Measurements from ENCODE around the gene PCNX3.
A peak's percentile ranks its signal among the peaks of the same experiment; 100 is the strongest.
"Not testable (repeated sequence)": the region's sequence is repeated elsewhere in the genome, so short reads cannot be mapped to it uniquely, and the experiment has no call there.

PCNX3 gene

DNA sequence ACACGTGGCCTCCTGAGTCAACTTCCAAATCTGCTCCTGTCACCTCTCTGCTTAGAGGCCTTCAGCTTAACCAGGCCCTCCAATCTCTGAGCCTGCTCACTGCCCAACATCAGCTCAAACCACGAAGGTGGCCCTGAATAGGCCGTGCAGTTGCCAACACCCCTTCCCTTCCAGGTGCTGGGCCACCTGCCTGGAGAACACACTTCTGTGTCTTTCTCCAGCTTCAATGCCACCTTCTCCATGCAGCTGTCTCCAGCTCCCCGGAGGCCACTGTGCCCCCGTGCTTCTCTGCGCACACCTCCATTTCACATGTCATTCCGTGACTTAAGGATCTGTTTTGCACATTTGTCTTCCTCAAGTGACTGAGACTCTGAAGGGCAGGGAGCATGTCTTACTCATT is 41.9 kb downstream of the PCNX3 start:
- DNase-seq: no peak

DNA sequence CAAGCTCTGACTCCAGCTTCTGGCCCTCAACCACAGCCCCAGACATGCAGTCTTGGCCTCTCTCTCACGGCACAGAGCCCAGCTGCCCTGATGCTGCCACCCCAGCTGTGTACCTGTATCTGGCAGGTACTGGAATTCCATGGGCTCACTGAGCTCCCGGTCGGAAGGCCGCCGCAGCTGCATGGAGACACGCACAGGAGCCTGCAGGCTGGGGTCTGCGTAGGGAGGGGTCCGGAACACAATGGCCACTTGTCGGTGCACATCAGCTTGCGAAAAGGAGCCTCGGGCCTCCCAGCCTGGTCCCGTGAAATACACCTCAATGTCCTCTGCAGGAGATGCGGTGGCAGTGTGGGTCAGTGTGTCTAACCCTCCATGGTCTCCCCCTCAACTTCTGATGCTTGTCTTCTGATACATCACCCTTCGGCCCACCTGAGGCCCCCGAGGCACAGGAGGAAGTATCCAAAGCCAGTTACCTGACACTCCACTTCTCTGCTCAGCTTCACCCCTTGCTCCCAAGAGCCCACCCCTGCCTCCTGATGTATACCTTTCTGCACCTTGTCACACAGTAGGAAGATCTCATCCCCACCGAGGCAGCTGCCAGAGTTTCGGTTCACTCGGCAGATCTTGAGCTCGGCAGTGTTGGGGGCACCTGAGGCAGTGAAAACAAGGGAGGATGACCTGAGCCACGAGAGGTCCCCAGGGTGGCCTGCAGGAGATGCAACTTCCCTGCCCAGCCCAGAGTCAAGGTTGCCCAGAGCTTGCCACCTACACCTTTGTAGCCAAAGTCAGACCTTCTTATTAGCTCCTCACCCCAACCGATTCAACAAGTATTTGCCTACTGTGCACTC is 42.8 kb downstream of the PCNX3 start:
- no peak for DNase-seq

DNA sequence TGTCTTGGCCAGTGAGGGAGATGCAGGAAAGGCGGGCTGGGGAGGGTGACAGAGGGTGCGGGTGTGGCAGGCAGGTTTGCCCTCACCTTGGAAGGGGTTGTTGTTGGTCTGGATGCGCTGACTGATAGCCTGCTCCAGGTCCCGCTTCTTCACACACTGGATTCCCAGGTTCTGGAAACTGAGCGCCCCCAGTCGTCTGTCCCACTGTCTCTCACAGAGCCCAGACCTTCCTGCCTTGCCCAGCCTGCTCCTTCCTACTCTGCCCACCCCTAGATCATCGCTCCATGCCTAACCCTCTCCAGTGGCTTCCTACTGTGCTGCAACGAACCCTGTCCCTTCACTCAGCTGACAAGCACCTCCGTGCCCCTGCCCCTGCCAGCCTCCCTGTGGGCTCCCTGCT is 44.5 kb downstream of the PCNX3 start:
- DNase-seq: no peak

DNA sequence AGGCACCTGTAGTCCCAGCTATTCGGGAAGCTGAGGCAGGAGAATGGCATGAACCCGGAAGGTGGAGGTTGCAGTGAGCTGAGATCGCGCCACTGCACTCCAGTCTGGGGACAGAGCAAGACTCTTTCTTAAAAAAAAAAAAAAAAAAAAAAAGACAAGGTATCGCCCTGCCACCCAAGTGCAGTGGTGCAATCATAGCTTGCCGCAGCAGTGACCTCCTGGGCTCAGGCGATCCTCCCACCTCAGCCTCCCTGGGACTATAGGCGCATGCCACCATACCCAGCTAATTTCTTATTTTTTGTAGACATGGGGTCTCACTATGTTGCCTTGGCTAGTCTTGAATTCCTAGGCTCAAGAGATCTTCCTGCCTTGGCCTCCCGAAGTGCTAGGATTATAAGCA is 45.3 kb downstream of the PCNX3 start:
- not testable (repeated sequence) for DNase-seq

DNA sequence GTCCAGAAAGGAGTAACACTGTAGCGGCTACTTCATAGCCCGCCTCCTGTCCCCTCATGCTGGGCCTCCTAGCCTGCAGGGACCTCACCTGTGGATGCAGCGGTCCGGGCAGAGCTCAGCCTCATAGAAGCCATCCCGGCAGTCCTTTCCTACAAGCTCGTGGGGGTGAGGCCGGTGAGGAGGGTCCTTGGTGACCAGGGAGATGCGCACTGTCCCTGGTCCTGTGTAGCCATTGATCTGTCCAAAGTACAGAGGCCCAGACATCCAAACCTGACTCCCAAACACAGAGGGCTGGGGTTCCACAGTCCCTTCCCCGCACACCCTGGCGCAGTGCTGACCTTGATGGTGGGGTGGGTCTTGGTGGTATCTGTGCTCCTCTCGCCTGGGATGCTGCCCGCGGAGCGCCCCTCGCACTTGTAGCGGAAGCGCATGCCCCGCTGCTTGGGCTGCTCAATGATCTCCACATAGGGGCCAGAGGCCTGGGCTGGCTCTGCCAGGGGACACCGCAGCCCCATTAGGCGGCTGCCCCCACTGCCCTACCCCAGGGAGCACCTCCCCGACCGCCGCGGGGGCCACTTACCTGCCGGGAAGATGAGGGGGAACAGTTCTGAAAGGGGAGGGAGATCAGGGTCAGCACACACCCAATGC is 46.1 kb downstream of the PCNX3 start:
- DNase-seq: no peak

DNA sequence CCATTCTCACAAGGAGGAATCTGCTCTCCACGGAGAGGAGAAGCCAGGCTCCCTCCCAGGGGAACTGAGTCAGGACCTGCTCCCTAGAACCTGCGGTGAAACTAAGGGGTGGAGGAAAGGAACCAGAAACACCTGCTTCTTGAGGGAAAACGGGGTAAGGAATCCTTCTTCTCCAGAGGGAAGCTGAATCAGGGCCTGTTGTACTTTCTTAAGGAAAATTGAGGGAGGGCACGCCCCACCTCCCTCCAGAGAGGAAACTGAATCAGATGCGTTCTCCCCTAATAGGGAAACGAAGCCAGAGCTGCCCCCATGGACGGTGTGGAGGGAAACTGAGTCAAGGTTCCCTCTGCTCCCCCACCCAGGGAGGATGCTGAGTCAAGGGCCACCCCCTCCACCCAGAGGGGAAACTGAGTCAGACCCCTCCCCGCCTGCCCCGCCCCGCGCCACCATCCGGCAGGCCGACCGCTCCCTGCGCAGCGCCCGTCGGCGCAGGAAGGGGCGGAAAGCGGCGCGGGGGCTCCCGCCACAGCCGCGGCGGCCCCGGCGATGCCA is 46.7 kb downstream of the PCNX3 start:
- DNase-seq: no peak

DNA sequence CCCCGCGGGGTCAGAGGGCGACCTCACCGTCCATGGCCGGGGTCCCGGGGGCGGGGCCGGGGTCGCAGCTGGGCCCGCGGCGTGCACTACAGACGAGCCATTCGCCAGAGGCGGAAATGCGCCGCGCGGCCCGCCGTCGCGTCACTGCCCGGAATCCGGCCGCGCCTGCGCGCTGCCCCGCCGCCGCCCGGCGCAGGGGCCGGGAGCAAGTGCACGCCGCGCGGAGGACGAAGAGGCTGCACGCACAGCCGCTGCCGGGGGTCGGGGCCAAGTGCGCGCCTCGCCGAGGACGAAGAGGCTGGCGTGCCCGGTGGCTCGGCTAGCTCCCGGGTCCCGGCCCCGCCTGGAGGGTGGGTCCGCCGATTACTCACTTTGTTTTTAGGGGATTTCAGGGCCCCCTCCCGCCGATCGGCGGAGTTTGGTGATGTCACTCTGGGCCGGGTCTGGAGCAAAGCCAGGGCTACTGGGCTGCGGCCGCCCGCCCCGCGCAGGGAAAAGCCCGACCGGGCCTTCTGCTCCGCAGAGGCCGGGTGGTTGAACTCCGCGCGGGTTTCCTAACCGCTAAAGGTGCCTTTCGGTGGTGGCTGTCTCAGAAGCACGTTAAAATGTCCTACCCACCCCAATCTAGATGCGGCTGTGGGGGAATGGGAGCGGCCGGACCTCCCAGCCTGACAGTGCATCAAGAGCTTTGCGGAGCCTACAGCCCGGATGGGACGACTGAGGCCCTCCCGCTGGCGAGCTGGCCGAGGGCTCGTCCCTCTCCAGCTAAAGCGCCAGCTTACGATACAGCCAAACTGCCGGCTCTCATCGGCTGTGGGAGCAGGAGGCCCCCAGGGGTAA is 47.4 kb downstream of the PCNX3 start, which contains the start of gene RELA:
RELA (minus strand) TSS at position 118 of the 840 bp plus-strand sequence; CDS start at position 34, 84 bp downstream.
- DNase-seq: peak; percentile 97

DNA sequence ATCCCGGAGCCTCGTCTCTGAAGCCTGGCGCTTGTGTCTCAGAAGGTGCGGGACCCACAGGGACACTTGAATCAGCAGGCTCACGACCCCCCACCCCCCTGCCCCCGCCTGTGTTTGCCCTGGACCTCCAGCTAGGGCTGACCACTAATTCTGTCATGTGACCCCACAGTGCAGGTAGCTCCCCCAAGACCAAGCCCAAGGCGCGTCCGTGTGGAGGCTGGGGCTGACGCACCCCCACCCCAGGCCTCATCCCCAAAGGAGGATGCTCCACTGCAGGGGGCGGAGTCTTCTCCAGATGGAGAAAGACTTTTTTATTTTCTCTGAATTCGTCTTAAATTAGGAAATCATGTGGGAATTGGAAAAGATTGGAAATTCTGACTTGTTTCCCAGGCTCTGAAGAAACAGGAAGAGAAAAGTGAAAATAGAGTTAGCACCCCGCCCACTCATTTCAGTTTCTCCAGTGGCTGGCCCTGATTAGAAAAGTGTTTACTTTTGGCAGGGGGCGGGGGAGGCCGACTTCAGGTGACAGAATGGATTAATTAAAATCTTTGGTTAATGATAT is 48.1 kb downstream of the PCNX3 start:
- DNase-seq: peak; percentile 83

DNA sequence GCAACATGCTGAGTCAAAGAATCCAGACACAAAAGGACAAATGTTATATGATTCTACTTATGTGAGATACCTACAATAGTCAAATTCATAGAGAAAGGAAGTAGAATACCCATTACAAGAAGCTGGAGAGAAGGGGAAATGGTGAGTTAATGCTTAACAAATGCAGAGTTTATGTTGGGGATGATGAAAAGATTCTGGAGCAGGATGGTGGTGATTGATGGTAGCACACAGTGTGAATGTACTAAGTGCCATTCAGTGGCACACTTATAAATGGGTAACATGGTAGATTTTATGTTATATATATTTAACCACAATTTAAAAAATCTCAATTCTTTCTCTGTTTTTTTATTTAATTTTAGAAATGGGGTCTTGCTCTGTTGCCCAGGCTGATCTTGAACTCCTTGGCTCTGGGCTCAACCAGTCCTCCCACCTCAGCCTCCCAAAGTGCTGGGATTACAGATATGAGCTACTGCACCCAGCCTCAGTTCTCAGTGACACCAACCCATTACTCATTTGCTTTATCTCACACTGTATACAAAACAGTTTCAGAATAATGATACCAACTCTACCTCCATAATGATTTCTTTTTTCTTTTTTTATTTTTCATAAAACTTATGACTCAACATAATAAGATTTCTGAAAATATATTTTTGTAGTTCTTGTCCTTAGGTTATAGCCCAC is 56.7 kb downstream of the PCNX3 start:
- no peak for DNase-seq

DNA sequence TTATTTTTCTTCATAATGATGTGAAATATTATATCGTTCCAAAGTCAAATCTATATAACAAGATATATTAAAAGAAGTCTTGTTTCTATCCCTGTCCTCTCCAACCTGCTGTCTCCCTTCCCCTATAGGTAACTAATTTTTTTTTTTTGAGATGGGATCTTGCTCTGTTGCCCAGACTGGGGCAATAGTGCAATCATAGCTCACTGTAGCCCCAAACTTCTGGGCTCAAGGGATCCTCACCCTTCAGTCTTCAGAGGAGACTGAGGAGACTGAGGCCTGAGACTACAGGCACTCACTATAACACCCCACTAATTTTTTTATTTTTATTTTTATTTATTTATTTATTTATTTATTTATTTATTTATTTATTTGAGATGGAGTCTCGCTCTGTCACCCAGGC is 57.4 kb downstream of the PCNX3 start:
- DNase-seq: no peak

DNA sequence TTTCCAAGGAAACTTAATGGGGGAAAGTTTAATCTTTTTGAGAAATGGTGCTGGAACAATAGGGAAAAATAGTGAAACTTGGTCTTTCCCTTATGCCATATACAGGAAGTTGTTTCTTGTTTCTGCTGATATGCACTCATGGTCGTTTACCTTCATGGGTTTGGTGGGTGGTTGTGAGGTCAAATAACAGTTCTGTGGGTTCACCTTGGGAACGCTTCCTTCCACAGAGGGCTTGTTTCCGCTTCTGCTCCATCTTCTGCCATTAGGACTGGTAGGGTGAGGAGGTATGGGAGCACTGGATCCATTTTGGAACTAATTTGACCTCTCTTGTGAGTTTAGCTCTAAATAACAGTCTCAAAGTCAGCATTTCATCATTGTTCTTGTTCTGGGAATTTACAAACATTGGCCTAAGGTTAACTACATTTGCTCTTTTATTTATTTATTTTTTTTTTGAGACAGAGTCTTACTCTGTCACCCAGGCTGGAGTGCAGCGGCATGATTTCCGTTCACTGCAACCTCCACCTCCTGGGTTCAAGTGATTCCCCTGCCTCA is 64.7 kb downstream of the PCNX3 start:
- no peak for DNase-seq

DNA sequence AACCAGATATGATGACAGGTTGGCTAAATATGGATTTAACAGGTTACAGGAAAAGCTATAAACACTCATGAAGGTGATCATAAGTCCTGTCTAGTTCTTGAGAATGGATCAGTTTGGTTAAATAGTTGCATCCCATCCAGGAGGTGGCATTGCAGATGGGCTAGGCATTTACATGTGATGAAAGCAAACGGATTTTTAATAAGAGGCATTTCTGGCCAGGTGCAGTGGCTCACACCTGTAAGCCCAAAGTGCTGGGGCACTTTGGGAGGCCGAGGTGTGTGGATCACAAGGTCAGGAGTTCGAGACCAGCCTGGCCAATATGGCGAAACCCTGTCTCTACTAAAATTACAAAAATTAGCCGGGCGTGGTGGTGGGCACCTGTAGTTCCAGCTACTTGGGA is 67.9 kb downstream of the PCNX3 start:
- not testable (repeated sequence) for DNase-seq

DNA sequence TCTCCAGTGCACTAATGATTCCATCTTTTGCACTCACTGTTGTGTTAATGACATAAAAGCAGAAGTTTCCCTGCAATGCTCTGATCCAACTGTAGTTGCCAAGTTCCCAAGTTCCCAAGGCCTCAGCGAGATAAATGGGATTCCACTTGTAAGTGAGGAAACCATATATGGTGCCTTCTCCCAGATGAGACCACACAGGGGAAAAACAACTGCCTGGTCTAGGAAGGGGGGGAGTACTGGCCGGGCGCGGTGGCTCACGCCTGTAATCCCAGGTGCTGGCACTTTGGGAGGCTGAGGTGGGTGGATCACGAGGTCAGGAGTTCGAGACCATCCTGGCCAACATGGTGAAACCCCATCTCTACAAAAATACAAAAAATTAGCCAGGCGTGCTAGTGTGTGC is 70.4 kb downstream of the PCNX3 start:
- no peak for DNase-seq
